Esophagus muscularis mucosa (tissue), 3 donors: ENCODE measurements around the gene CACNB4.

ENCODE experiments used
- CTCF ChIP-seq, 3 experiments: fragments of 200-600 bp in 2 of 3; fragments of 450-650 bp in 1 of 3; sonication (generic) in 2 of 3; IDR thresholded peaks; one replicate each; pipeline ENCODE4 v1.5.1; 2017 to 2019; ENCODE audit warnings: antibody characterized with exemption in 3 of 3, mild to moderate bottlenecking in 2 of 3, moderate library complexity in 1 of 3
- POLR2A ChIP-seq: fragments of 450-650 bp; IDR thresholded peaks from one replicate; pipeline ENCODE4 v1.6.1; 2017; ENCODE audit warnings: antibody characterized with exemption, moderate library complexity, mild to moderate bottlenecking, low read depth
- POLR2AphosphoS5 ChIP-seq, 2 donors: sonication (generic); formaldehyde crosslinking; IDR thresholded peaks; one replicate each; pipeline ENCODE4 v1.6.1; 2017; ENCODE audit warnings: antibody characterized with exemption in 2 of 2

GRCh38 chr2:151845884-151846283, 253.0 kb downstream of the CACNB4 start:
- TF ChIP-seq CTCF (IDR thresholded peaks at IDR 0.05) (no peak), POLR2A (no peak), POLR2AphosphoS5 (IDR thresholded peaks at IDR 0.05) (no peak)
